Astrocyte (in vitro differentiated cells and primary cell): ENCODE data around the gene ITK.

Experiments used
- CTCF ChIP-seq: IDR thresholded peaks from 2 replicates; pipeline ENCODE4 v1.5.1; 2011; ENCODE audit warnings: low read depth, mild to moderate bottlenecking, inconsistent platforms, low read length, moderate library complexity; ENCODE audit not compliant: insufficient read depth
- EZH2 ChIP-seq: IDR thresholded peaks from 2 replicates; pipeline ENCODE4 v1.6.1; 2012; ENCODE audit warnings: mild to moderate bottlenecking, low read length, inconsistent platforms; ENCODE audit not compliant: insufficient read depth

- TF ChIP-seq EZH2 (no peak), CTCF (no peak)
These were observed 21.2 kb downstream of the ITK start for GRCh38 chr5:157201857-157202256.
